ENCODE data around the gene COG2. TPM values are rescaled to one million over a fixed set of nuclear protein-coding genes. Genes with fewer than 3 reads are reported as not detected.

COG2 gene
- total RNA-seq, 1 experiment from 2014 or later: 20.1 TPM

Other genes with a start within 250 kb of the COG2 start
- 0.05 TPM in 1 of 2 replicates, not detected in the other for gene PGBD5, start 216.1 kb upstream of the COG2 start, total RNA-seq (2014; rRNA removed; shearing (Covaris generic); ENCODE audit: low replicate concordance)
- gene AGT, start 71.6 kb downstream of the COG2 start, total RNA-seq (2014; rRNA removed; shearing (Covaris generic); ENCODE audit: low replicate concordance): not detected in 2 replicates
- not detected in 2 replicates for gene CAPN9, start 104.9 kb downstream of the COG2 start, total RNA-seq (2014; rRNA removed; shearing (Covaris generic); ENCODE audit: low replicate concordance)
- 39.5 and 47.1 TPM in 2 replicates for gene C1orf198, start 226.0 kb downstream of the COG2 start, total RNA-seq (2014; rRNA removed; shearing (Covaris generic); ENCODE audit: low replicate concordance)